PC-3 (cell line): ENCODE measurements around the gene CST4. TPM values are rescaled to one million over a fixed set of nuclear protein-coding genes. Genes with fewer than 3 reads are reported as not detected.
"Not testable (repeated sequence)": the region's sequence is repeated elsewhere in the genome, so short reads cannot be mapped to it uniquely, and the experiment has no call there.

Experiments used
- ATAC-seq: fragments of 200-7000 bp; cut with Tn5 transposase; 2 replicates; pipeline ENCODE4 v1.9.1; 2020; ENCODE audit warnings: mild to moderate bottlenecking, moderate library complexity
- BruUV-seq: library from RNA; stranded (reverse); fragments of 400-500 nt; replicated peaks from 2 replicates; lab custom pipeline; 2021; lab: Mats Ljungman, UMichigan
- CTCF ChIA-PET: fragments of 300-600 bp; sonication (Branson Sonifier 250); formaldehyde crosslinking; loops from one replicate; lab custom pipeline; 2022; ENCODE audit warnings: antibody characterized with exemption; lab: Charles Lee
- POLR2A ChIA-PET: fragments of 300-600 bp; sonication (Branson Sonifier 250); formaldehyde crosslinking; loops from one replicate; lab custom pipeline; 2022; ENCODE audit warnings: antibody characterized with exemption; ENCODE audit not compliant: unreplicated experiment; lab: Charles Lee
- DNase-seq: peaks from one replicate; pipeline ENCODE4 v3.0.0-alpha.2; 2015
- H2AFZ ChIP-seq: fragments of 300-600 bp; sonication (generic); 2 replicates; pipeline ENCODE4 v1.6.0; 2016; ENCODE audit warnings: antibody characterized with exemption, low read length
- H3F3A ChIP-seq: fragments of 300-600 bp; sonication (generic); one replicate; pipeline ENCODE4 v1.6.0; 2017; ENCODE audit warnings: antibody characterized with exemption, low read length, control low read depth, mild to moderate bottlenecking; ENCODE audit not compliant: unreplicated experiment
- H3K27ac ChIP-seq: fragments of 300-600 bp; sonication (generic); 2 replicates; pipeline ENCODE4 v1.5.1; 2016; ENCODE audit warnings: mild to moderate bottlenecking, low read length
- H3K27me3 ChIP-seq: fragments of 300-600 bp; sonication (generic); 2 replicates; pipeline ENCODE4 v1.6.1; 2016; ENCODE audit warnings: low read length, mixed read lengths
- H3K36me3 ChIP-seq: fragments of 300-600 bp; sonication (generic); 2 replicates; pipeline ENCODE4 v1.6.1; 2016; ENCODE audit warnings: low read depth, mixed run types, low read length, mixed read lengths
- H3K4me1 ChIP-seq: fragments of 300-600 bp; sonication (generic); 2 replicates; pipeline ENCODE4 v1.5.1; 2016; ENCODE audit warnings: low read length; ENCODE audit not compliant: insufficient read depth
- H3K4me2 ChIP-seq: fragments of 300-600 bp; sonication (generic); 2 replicates; pipeline ENCODE4 v1.6.0; 2016; ENCODE audit warnings: low read length
- H3K4me3 ChIP-seq: fragments of 300-600 bp; sonication (generic); 2 replicates; pipeline ENCODE4 v1.5.1; 2016; ENCODE audit warnings: mild to moderate bottlenecking, low read length, mixed read lengths
- H3K79me2 ChIP-seq: fragments of 300-600 bp; sonication (generic); 2 replicates; pipeline ENCODE4 v1.6.1; 2017; ENCODE audit warnings: low read length, mixed read lengths
- H3K9ac ChIP-seq: fragments of 300-600 bp; sonication (generic); 2 replicates; pipeline ENCODE4 v1.6.0; 2016; ENCODE audit warnings: mild to moderate bottlenecking, low read length
- H3K9me2 ChIP-seq: fragments of 300-600 bp; sonication (generic); replicated peaks from 2 replicates; pipeline ENCODE4 v1.6.1; 2016; ENCODE audit warnings: mixed run types, low read length, mixed read lengths
- H3K9me3 ChIP-seq: fragments of 300-600 bp; sonication (generic); 2 replicates; pipeline ENCODE4 v1.6.1; 2016; ENCODE audit warnings: low read length, mixed read lengths
- H4K20me1 ChIP-seq: fragments of 300-600 bp; sonication (generic); 2 replicates; pipeline ENCODE4 v1.6.1; 2016; ENCODE audit warnings: low read length, mixed read lengths
- CTCF ChIP-seq: fragments of 300-600 bp; sonication (generic); conservative IDR thresholded peaks from 2 replicates; pipeline ENCODE4 v1.5.1; 2017; ENCODE audit warnings: antibody characterized with exemption, low read depth, mild to moderate bottlenecking, low read length
- EZH2 ChIP-seq: fragments of 300-600 bp; sonication (generic); IDR thresholded peaks from one replicate; pipeline ENCODE4 v1.6.1; 2017; ENCODE audit warnings: antibody characterized with exemption, mild to moderate bottlenecking, low read length; ENCODE audit not compliant: unreplicated experiment
- EZH2phosphoT487 ChIP-seq: fragments of 300-600 bp; sonication (generic); IDR thresholded peaks from 2 replicates; pipeline ENCODE4 v1.6.1; 2018; ENCODE audit warnings: mild to moderate bottlenecking, antibody characterized with exemption, low read length, borderline replicate concordance
- intact Hi-C: fragments of 100-400 bp; cut with micrococcal nuclease; formaldehyde crosslinking; loops from 2 replicates; pipeline ENCODE4 v1.9.0; 2023
- total RNA-seq: library from RNA; depleted of rRNA; stranded (reverse); fragments of >200 nt; gene quantifications from 2 replicates; pipeline ENCODE4 v1.2.3, GENCODE V29; 2014

The CST4 gene
- total RNA-seq, 1 experiment from 2014 or later: 0.98 TPM

DNA sequence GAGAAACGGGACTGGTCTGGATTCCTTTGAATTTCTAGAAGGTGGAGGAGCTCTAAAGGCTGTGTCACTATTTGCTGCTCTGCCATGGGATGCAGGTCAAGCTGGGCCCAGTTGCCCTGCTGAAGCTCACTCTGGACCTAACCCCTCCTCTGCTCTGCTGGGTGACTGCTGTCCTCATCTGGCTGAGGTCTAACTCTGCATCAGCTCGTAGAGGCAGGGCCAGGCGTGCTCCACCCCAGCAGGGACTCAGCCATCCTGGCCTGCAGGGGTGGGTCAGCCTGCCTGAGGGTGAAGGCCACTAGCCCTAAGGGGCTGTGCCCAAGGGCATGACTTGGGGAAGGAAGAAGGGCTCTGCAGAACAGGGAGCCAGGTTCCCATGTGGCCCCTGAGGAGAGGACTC lies 852 bp downstream of the CST4 start:
- no TSS peak for BruUV-seq
- Histone ChIP-seq H3K79me2 (no peaks in the 10 kb centered on the region), H3K4me1 (peaks cover 30% of the 10 kb centered on the region), H3K9me2 (no peaks in the 10 kb centered on the region), H3K9me3 (no peaks in the 10 kb centered on the region), H3K27me3 (no peaks in the 10 kb centered on the region), H4K20me1 (no peaks in the 10 kb centered on the region), H2AFZ (no peak overlapping the region), H3K36me3 (no peaks in the 10 kb centered on the region), H3K4me3 (no peak overlapping the region), H3K9ac (no peak overlapping the region), H3K27ac (no peak overlapping the region), H3F3A (no peaks in the 10 kb centered on the region), H3K4me2 (no peak overlapping the region)
- DNase-seq: no peak
- TF ChIP-seq EZH2: no peak
- intact Hi-C loops: no loop called here
- ChIA-PET POLR2A (no interaction called here), CTCF (no interaction called here)
- no peak for ATAC-seq

DNA sequence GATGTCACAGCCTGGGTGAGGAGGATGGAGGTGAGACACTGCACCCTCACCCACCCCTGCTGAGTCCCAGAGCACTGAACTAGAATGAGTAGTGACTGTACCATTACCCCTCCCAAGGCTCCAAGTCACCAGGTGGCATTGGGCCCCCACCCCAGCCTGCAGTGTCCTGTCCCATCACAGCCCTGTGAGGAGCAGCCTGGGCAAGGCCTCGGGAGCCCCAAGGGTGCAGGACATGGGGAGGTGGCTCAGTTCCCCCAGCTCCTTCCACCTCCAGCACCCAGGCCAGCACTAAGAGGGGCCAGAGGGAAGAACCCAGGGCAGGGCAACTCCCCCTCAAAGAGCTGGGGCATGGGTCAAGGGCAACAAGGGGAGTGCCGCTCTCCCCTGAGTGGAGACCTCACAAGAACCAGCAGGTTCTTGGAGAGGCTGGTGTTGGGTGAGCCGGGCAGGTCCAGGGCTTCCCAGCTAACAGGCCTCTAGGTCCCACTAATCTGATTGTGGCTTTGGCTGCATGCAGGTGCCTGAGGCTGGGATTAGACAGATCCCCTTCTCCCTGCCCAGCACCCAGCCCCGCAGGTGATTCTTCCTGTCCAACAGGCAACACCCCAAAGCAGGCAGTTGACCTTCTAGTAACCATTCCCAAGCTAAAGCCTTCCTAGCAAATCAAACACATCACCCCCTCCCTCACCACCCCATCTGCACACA lies 2.6 kb downstream of the CST4 start:
- H3K9ac ChIP-seq: no peak overlapping the region
- no peak overlapping the region for H2AFZ ChIP-seq
- H3K9me2 ChIP-seq: no peaks in the 10 kb centered on the region
- no peak for DNase-seq
- no peaks in the 10 kb centered on the region for H3K9me3 ChIP-seq
- no peak overlapping the region for H3K4me2 ChIP-seq
- no peaks in the 10 kb centered on the region for H3F3A ChIP-seq
- ChIA-PET CTCF (no interaction called here), POLR2A (no interaction called here)
- H3K4me1 ChIP-seq: peaks cover 15% of the 10 kb centered on the region; the same call in 1 of the 2 replicates
- intact Hi-C loops: no loop called here
- H3K79me2 ChIP-seq: no peaks in the 10 kb centered on the region
- TF ChIP-seq EZH2: no peak
- no peak for TF ChIP-seq EZH2phosphoT487
- TF ChIP-seq CTCF: no peak
- H3K27me3 ChIP-seq: no peaks in the 10 kb centered on the region
- no peaks in the 10 kb centered on the region for H3K36me3 ChIP-seq
- H3K27ac ChIP-seq: no peak overlapping the region
- no peak overlapping the region for H3K4me3 ChIP-seq
- no peaks in the 10 kb centered on the region for H4K20me1 ChIP-seq
- no peak for ATAC-seq
- no TSS peak for BruUV-seq

GRCh38 chr20:23685529-23685896 lies 3.3 kb downstream of the CST4 start:
- H3K27me3 ChIP-seq, H3F3A ChIP-seq, H3K36me3 ChIP-seq, intact Hi-C loops, H3K4me3 ChIP-seq, H3K9ac ChIP-seq, H3K27ac ChIP-seq, ATAC-seq, H3K79me2 ChIP-seq, BruUV-seq, H2AFZ ChIP-seq, H3K9me2 ChIP-seq, H4K20me1 ChIP-seq, H3K4me2 ChIP-seq, H3K9me3 ChIP-seq, CTCF ChIA-PET, POLR2A ChIA-PET, DNase-seq: not testable (repeated sequence)
- H3K4me1 ChIP-seq: peaks cover 14% of the 10 kb centered on the region; the same call in 1 of the 2 replicates
